ENCODE results near the gene CORO1C.

GRCh38 chr12:108625228-108625627 is 106.1 kb downstream of the CORO1C start:
- TF ChIP-seq CTCF (IDR thresholded peaks at IDR 0.05), result no peak
- no peak for TF ChIP-seq POLR2A (IDR thresholded peaks at IDR 0.05)

Data from gastroesophageal sphincter (tissue), 3 donors.